Measurements from ENCODE around the gene MEIS2.

The MEIS2 gene

GRCh38 chr15:37094915-37095711 is 5.2 kb downstream of the MEIS2 start (continued):
- no peak for TF ChIP-seq ZNF704 (tag by site-specific recombination; IDR thresholded peaks at IDR 0.05)
- no peak for TF ChIP-seq ZNF394 (tag by site-specific recombination; IDR thresholded peaks at IDR 0.05; ENCODE audit: borderline replicate concordance)
- TF ChIP-seq ZNF473 (tag by site-specific recombination; IDR thresholded peaks at IDR 0.05): no peak
- no peak for TF ChIP-seq ZNF350 (tag by site-specific recombination; IDR thresholded peaks at IDR 0.05)
- no peak for TF ChIP-seq ZNF24 (tag by site-specific recombination; IDR thresholded peaks at IDR 0.05)
- TF ChIP-seq ZNF580 (tag by site-specific recombination; IDR thresholded peaks at IDR 0.05): no peak
- TF ChIP-seq ZNF776 (tag by site-specific recombination; IDR thresholded peaks at IDR 0.05; ENCODE audit: borderline replicate concordance): no peak
- TF ChIP-seq ZNF623 (tag by site-specific recombination; IDR thresholded peaks at IDR 0.05): no peak

GRCh38 chr15:37094333-37094914 is 5.9 kb downstream of the MEIS2 start:
- no peak overlapping the region for H3K27ac ChIP-seq (ENCODE audit: extremely low read depth, low read depth, low read length)

GRCh38 chr15:37093480-37094332 is 6.6 kb downstream of the MEIS2 start:
- peaks cover 38 to 47% of the 10 kb centered on the region in 2 experiments for H3K36me3 ChIP-seq (ENCODE audit: control insufficient read depth in 2 of 2, insufficient read depth in 1 of 2, low read length in 2 of 2)
- no peaks in the 10 kb centered on the region for H3K9me3 ChIP-seq (ENCODE audit: control insufficient read depth, insufficient read depth, low read depth, low read length)
- no peak overlapping the region for H3K4me3 ChIP-seq (ENCODE audit: low read depth, low read length)
- H3K4me1 ChIP-seq (ENCODE audit: control insufficient read depth, insufficient read depth, low read length): peaks cover 8% of the 10 kb centered on the region; the same call in 1 of the 2 replicates
- POLR2A ChIA-PET: no interaction called here
- no peak overlapping the region for H3K27ac ChIP-seq (ENCODE audit: extremely low read depth, low read depth, low read length)
- CTCF ChIA-PET: no interaction called here
- peak; percentile 38; the same call in 1 of the 2 replicates for TF ChIP-seq ZNF223 (tag by site-specific recombination; IDR thresholded peaks at IDR 0.05)
- TF ChIP-seq ZSCAN18 (tag by site-specific recombination; IDR thresholded peaks at IDR 0.05): no peak
- no peak for TF ChIP-seq ZNF701 (tag by site-specific recombination; IDR thresholded peaks at IDR 0.05)
- TF ChIP-seq ZNF184 (tag by site-specific recombination; IDR thresholded peaks at IDR 0.05): no peak
- TF ChIP-seq ZNF266 (tag by site-specific recombination; IDR thresholded peaks at IDR 0.05; ENCODE audit: low read depth): no peak
- no peak for TF ChIP-seq ZNF426 (tag by site-specific recombination; IDR thresholded peaks at IDR 0.05)
- no peak for TF ChIP-seq KLF10 (tag by site-specific recombination; IDR thresholded peaks at IDR 0.05)
- no peak for TF ChIP-seq ZNF133 (tag by site-specific recombination; IDR thresholded peaks at IDR 0.05)
- no peak for TF ChIP-seq OVOL3 (tag by site-specific recombination; IDR thresholded peaks at IDR 0.05)
- TF ChIP-seq ZBTB17 (tag by site-specific recombination; IDR thresholded peaks at IDR 0.05): peak; percentile 78
- TF ChIP-seq SCRT2 (tag by site-specific recombination; IDR thresholded peaks at IDR 0.05): peak; percentile 81
- no peak for TF ChIP-seq ZNF623 (tag by site-specific recombination; IDR thresholded peaks at IDR 0.05)
- peak; percentile 62; the same call in 1 of the 2 replicates for TF ChIP-seq ZBTB44 (tag by site-specific recombination; IDR thresholded peaks at IDR 0.05)
- TF ChIP-seq ZNF654 (tag by site-specific recombination; IDR thresholded peaks at IDR 0.05; ENCODE audit: low read depth): no peak
- no peak for TF ChIP-seq ZIC2 (tag by site-specific recombination; IDR thresholded peaks at IDR 0.05)

More at GRCh38 chr15:37094333-37094914, 5.9 kb downstream of the MEIS2 start:
- H3K36me3 ChIP-seq (ENCODE audit: control insufficient read depth in 2 of 2, insufficient read depth in 1 of 2, low read length in 2 of 2): peaks cover 36 to 43% of the 10 kb centered on the region in 2 experiments
- TF ChIP-seq ZBTB17 (tag by site-specific recombination; IDR thresholded peaks at IDR 0.05): 0 out of 2 replicates have a peak, but pooled peaks have one; percentile 11
- 0 out of 2 replicates have a peak, but pooled peaks have one; percentile 19 for TF ChIP-seq ZNF362 (tag by site-specific recombination; IDR thresholded peaks at IDR 0.05)
- TF ChIP-seq KLF9 (tag by site-specific recombination; IDR thresholded peaks at IDR 0.05; ENCODE audit: low read depth): no peak
- H3K4me1 ChIP-seq (ENCODE audit: control insufficient read depth, insufficient read depth, low read length): peaks cover 8% of the 10 kb centered on the region; the same call in 1 of the 2 replicates
- ChIA-PET POLR2A (no interaction called here), CTCF (no interaction called here)
- H3K4me3 ChIP-seq (ENCODE audit: low read depth, low read length): no peak overlapping the region
- no peaks in the 10 kb centered on the region for H3K9me3 ChIP-seq (ENCODE audit: control insufficient read depth, insufficient read depth, low read depth, low read length)

Measured in HEK293 (cell line).